Fibroblast of lung (primary cell): ENCODE measurements around the gene ZDHHC20.

ENCODE experiments used
- EZH2 ChIP-seq: IDR thresholded peaks from 2 replicates; pipeline ENCODE4 v1.5.1; 2012; ENCODE audit warnings: low read length, control low read depth, mild to moderate bottlenecking; ENCODE audit errors: missing control alignments
- TF ChIP-seq, protein P1 (sequence below), 2 donors: IDR thresholded peaks in 1 of 2; conservative IDR thresholded peaks in 1 of 2; 1 replicate in 1 of 2; 2 replicates in 1 of 2; pipeline ENCODE4 v1.5.1; 2011 to 2012; ENCODE audit warnings: low read length in 2 of 2, control low read depth in 1 of 2, inconsistent platforms in 1 of 2, low read depth in 1 of 2, mild to moderate bottlenecking in 1 of 2

DNA sequence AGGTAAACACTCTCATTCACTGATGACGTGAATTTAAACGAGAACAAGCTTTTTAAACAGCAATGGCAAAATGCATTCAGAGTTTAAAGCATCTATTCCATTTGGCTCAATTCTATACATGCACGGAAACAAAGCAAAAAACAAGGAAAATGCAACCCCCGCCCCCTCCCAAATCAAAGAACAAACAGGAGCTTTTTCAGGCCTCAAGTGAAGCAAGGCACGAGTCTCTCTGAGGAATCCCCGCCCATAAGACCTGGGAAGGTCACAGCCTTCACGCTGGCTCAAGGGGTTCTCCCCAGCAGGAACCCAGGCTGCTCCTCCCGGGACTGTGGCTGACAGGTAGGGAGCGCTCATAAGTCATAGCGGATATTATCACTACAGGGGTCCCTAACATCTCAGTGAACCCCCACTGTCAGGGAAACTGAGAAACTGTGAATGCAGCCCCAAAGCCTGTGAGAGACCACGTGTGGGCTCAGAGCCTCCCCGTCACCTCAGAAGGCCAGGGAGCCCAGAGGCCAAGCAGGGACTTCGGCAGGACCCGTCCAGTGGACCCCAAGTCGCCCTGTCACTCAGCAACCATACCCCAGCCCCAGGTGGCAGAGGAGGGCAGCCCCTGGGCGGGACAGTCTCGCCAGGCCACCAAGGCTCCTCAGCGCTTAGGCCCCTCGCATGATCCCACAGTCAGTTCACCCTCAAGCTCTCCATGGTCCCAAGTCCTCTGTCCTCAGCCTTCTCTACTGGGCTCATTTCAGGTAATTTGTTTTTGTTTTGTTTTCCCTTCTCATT, 117.3 kb downstream of the ZDHHC20 start:
- no peak for TF ChIP-seq EZH2
- TF ChIP-seq, protein P1, sequence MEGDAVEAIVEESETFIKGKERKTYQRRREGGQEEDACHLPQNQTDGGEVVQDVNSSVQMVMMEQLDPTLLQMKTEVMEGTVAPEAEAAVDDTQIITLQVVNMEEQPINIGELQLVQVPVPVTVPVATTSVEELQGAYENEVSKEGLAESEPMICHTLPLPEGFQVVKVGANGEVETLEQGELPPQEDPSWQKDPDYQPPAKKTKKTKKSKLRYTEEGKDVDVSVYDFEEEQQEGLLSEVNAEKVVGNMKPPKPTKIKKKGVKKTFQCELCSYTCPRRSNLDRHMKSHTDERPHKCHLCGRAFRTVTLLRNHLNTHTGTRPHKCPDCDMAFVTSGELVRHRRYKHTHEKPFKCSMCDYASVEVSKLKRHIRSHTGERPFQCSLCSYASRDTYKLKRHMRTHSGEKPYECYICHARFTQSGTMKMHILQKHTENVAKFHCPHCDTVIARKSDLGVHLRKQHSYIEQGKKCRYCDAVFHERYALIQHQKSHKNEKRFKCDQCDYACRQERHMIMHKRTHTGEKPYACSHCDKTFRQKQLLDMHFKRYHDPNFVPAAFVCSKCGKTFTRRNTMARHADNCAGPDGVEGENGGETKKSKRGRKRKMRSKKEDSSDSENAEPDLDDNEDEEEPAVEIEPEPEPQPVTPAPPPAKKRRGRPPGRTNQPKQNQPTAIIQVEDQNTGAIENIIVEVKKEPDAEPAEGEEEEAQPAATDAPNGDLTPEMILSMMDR (conservative IDR thresholded peaks at IDR 0.05 in 1 of 2, IDR thresholded peaks at IDR 0.05 in 1 of 2; ENCODE audit: low read depth in 1 of 2, low read length in 2 of 2) = no peak
